ENCODE measurements around the gene DDX49.

DNA sequence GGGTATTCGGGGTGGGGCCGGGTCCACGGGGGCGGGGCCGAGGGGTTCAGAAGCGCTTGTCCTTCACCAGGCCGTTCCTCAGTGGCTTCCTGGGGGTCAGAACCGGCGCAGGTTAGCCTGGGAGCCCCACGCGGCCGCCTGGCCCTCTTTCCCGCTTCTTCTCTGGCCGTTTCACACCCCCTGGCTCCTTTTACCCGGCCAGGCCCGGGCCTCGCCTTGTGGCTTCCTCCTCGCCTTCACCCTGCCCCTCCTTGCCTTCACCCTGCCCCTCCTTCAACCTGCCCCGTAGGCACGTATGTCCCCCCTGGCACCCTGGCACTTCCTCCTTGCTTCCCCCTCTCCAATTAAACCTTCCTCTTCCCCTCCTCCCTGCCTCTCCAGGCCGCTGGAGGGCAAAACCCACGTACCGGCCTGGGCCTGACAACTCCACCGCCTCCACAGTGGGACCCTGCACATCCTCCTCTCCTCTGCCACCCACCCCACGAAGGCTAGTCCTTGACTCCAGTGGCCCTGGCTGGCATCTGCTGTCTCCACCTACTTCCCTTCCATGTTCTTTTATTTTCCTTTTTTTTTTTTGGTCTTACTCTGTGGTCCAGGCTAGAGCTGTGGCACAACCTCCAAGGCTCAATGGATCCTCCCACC lies 48.9 kb upstream of the DDX49 start:
- TF ChIP-seq, protein P1, sequence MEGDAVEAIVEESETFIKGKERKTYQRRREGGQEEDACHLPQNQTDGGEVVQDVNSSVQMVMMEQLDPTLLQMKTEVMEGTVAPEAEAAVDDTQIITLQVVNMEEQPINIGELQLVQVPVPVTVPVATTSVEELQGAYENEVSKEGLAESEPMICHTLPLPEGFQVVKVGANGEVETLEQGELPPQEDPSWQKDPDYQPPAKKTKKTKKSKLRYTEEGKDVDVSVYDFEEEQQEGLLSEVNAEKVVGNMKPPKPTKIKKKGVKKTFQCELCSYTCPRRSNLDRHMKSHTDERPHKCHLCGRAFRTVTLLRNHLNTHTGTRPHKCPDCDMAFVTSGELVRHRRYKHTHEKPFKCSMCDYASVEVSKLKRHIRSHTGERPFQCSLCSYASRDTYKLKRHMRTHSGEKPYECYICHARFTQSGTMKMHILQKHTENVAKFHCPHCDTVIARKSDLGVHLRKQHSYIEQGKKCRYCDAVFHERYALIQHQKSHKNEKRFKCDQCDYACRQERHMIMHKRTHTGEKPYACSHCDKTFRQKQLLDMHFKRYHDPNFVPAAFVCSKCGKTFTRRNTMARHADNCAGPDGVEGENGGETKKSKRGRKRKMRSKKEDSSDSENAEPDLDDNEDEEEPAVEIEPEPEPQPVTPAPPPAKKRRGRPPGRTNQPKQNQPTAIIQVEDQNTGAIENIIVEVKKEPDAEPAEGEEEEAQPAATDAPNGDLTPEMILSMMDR (IDR thresholded peaks at IDR 0.05): no peak
- TF ChIP-seq EZH2 (IDR thresholded peaks at IDR 0.05; ENCODE audit: borderline replicate concordance, insufficient read depth, low read depth, low read length, poor library complexity, severe bottlenecking): no peak
